WTC11 (cell line): ENCODE results near the gene CELSR2. TPM values are rescaled to one million over a fixed set of nuclear protein-coding genes. Genes with fewer than 3 reads are reported as not detected.

ENCODE experiments used
- ATAC-seq: fragments of 200-7000 bp; cut with Tn5 transposase; 2 replicates; pipeline ENCODE4 v1.10.0; 2021; ENCODE audit warnings: mild to moderate bottlenecking, moderate library complexity
- CTCF ChIA-PET: fragments of 300-600 bp; sonication (Branson Sonifier 250); formaldehyde crosslinking; loops from one replicate; lab custom pipeline; 2021; ENCODE audit warnings: antibody characterized with exemption; lab: Charles Lee
- POLR2A ChIA-PET: fragments of 350-600 bp; sonication (Branson Sonifier 250); formaldehyde crosslinking; loops from one replicate; lab custom pipeline; 2021; ENCODE audit warnings: antibody characterized with exemption; lab: Charles Lee
- DNase-seq: peaks from one replicate; pipeline ENCODE4 v3.0.0; 2021; ENCODE audit warnings: low spot score
- H3K27ac Mint-ChIP-seq: 2 replicates; pipeline ENCODE4 v1.8.0; 2021; ENCODE audit warnings: mixed read lengths
- H3K27me3 Mint-ChIP-seq: 2 replicates; pipeline ENCODE4 v1.8.0; 2021; ENCODE audit warnings: low read depth, mild to moderate bottlenecking, moderate library complexity, mixed read lengths
- H3K36me3 Mint-ChIP-seq: 2 replicates; pipeline ENCODE4 v1.8.0; 2021; ENCODE audit warnings: mixed read lengths
- H3K4me1 Mint-ChIP-seq: 2 replicates; pipeline ENCODE4 v1.8.0; 2022; ENCODE audit warnings: mixed read lengths
- H3K4me3 Mint-ChIP-seq: 2 replicates; pipeline ENCODE4 v1.8.0; 2021; ENCODE audit warnings: mild to moderate bottlenecking, moderate library complexity, mixed read lengths
- H3K9me3 Mint-ChIP-seq: 2 replicates; pipeline ENCODE4 v1.8.0; 2021; ENCODE audit warnings: mixed read lengths
- AFF4 ChIP-seq: sonication (generic); formaldehyde crosslinking; IDR thresholded peaks from 2 replicates; pipeline ENCODE4 v1.8.1; 2023; ENCODE audit warnings: mild to moderate bottlenecking, missing genetic modification reagents, borderline replicate concordance
- CREM ChIP-seq: sonication (generic); formaldehyde crosslinking; IDR thresholded peaks from 2 replicates; pipeline ENCODE4 v1.8.1; 2022; ENCODE audit warnings: mild to moderate bottlenecking, missing genetic modification reagents, moderate library complexity
- EMX1 ChIP-seq: fragments of 250-450 bp; sonication (Bioruptor Pico); IDR thresholded peaks from 2 replicates; pipeline ENCODE4 v1.8.0; 2021; ENCODE audit warnings: mild to moderate bottlenecking
- ESRRA ChIP-seq: sonication (generic); formaldehyde crosslinking; IDR thresholded peaks from 2 replicates; pipeline ENCODE4 v1.8.1; 2022; ENCODE audit warnings: mild to moderate bottlenecking, missing genetic modification reagents, borderline replicate concordance
- FOXK1 ChIP-seq: sonication (generic); formaldehyde crosslinking; IDR thresholded peaks from 2 replicates; pipeline ENCODE4 v1.8.0; 2022; ENCODE audit warnings: mild to moderate bottlenecking, moderate library complexity, missing genetic modification reagents
- GRHL2 ChIP-seq: fragments of 250-450 bp; sonication (Bioruptor Pico); IDR thresholded peaks from 2 replicates; pipeline ENCODE4 v1.8.0; 2022; ENCODE audit warnings: mild to moderate bottlenecking, moderate library complexity; ENCODE audit not compliant: insufficient replicate concordance, severe bottlenecking
- HMGXB4 ChIP-seq: sonication (generic); formaldehyde crosslinking; IDR thresholded peaks from 2 replicates; pipeline ENCODE4 v1.8.1; 2023; ENCODE audit warnings: mild to moderate bottlenecking, moderate library complexity, missing genetic modification reagents
- IRF1 ChIP-seq: sonication (generic); formaldehyde crosslinking; IDR thresholded peaks from 2 replicates; pipeline ENCODE4 v1.8.0; 2023; ENCODE audit warnings: missing genetic modification reagents
- IRF2 ChIP-seq: sonication (generic); formaldehyde crosslinking; IDR thresholded peaks from 2 replicates; pipeline ENCODE4 v1.8.0; 2022; ENCODE audit warnings: low read depth, missing genetic modification reagents, borderline replicate concordance
- MLX ChIP-seq: sonication (generic); formaldehyde crosslinking; IDR thresholded peaks from 2 replicates; pipeline ENCODE4 v1.8.1; 2023; ENCODE audit warnings: mild to moderate bottlenecking, missing genetic modification reagents, moderate library complexity
- NFATC4 ChIP-seq: fragments of 250-450 bp; sonication (Bioruptor Pico); IDR thresholded peaks from 2 replicates; pipeline ENCODE4 v1.9.0; 2021; ENCODE audit warnings: mild to moderate bottlenecking
- NR1H2 ChIP-seq: sonication (generic); formaldehyde crosslinking; IDR thresholded peaks from 2 replicates; pipeline ENCODE4 v1.9.0; 2021; ENCODE audit warnings: mild to moderate bottlenecking, moderate library complexity, missing genetic modification reagents
- OVOL2 ChIP-seq: fragments of 250-450 bp; sonication (Bioruptor Pico); IDR thresholded peaks from 2 replicates; pipeline ENCODE4 v1.9.0; 2021; ENCODE audit warnings: mild to moderate bottlenecking, borderline replicate concordance
- RORB ChIP-seq: fragments of 250-450 bp; sonication (Bioruptor Pico); IDR thresholded peaks from 2 replicates; pipeline ENCODE4 v1.9.0; 2021; ENCODE audit warnings: mild to moderate bottlenecking
- TEAD1 ChIP-seq: sonication (generic); formaldehyde crosslinking; IDR thresholded peaks from 2 replicates; pipeline ENCODE4 v1.8.0; 2022; ENCODE audit warnings: mild to moderate bottlenecking, missing genetic modification reagents
- TP53 ChIP-seq: sonication (generic); formaldehyde crosslinking; IDR thresholded peaks from 2 replicates; pipeline ENCODE4 v1.8.1; 2023; ENCODE audit warnings: mild to moderate bottlenecking, missing genetic modification reagents
- ZMAT4 ChIP-seq: fragments of 250-450 bp; sonication (Bioruptor Pico); IDR thresholded peaks from 2 replicates; pipeline ENCODE4 v1.9.0; 2021; ENCODE audit warnings: mild to moderate bottlenecking
- ZNF138 ChIP-seq: sonication (generic); formaldehyde crosslinking; conservative IDR thresholded peaks from 2 replicates; pipeline ENCODE4 v1.8.1; 2022; ENCODE audit warnings: mild to moderate bottlenecking, moderate library complexity, missing genetic modification reagents
- ZNF281 ChIP-seq: sonication (generic); formaldehyde crosslinking; IDR thresholded peaks from 2 replicates; pipeline ENCODE4 v1.8.0; 2023; ENCODE audit warnings: mild to moderate bottlenecking, missing genetic modification reagents
- ZNF396 ChIP-seq: fragments of 250-450 bp; sonication (Bioruptor Pico); IDR thresholded peaks from 2 replicates; pipeline ENCODE4 v1.8.0; 2021; ENCODE audit warnings: mild to moderate bottlenecking, moderate library complexity, borderline replicate concordance
- ZNF423 ChIP-seq: fragments of 250-450 bp; sonication (Bioruptor Pico); IDR thresholded peaks from 2 replicates; pipeline ENCODE4 v2.1.2; 2022; ENCODE audit warnings: mild to moderate bottlenecking, moderate library complexity
- total RNA-seq: library from RNA; stranded (reverse); gene quantifications from 3 replicates; pipeline ENCODE4 v1.2.3, GENCODE V29; 2021

Gene CELSR2
- total RNA-seq, 1 experiment from 2014 or later = 31.3 TPM

- Mint-ChIP-seq H3K9me3 (no peaks in the 10 kb centered on the region), H3K27me3 (no peaks in the 10 kb centered on the region), H3K36me3 (peaks cover 36% of the 10 kb centered on the region), H3K4me3 (no peak overlapping the region), H3K4me1 (peaks cover 54% of the 10 kb centered on the region), H3K27ac (peak overlapping the region; percentile 64)
- ChIA-PET POLR2A (interaction anchor here (1.2 to 3.6 kb wide), 5 partner anchors 8 to 51 kb away, joined by 3 to 31 read pairs (median 14); partner anchors contain the start of genes CELSR2 and SARS1), CTCF (interaction anchor here (0.5 to 5.2 kb wide), 19 partner anchors 8 to 295 kb away, joined by 3 to 109 read pairs (median 18); partner anchors contain the start of genes CELSR2, PSRC1, SARS1 and SORT1)
- ATAC-seq = no peak
- no peak for DNase-seq
- TF ChIP-seq ESRRA (CRISPR knock-in tag) (no peak), CREM (CRISPR knock-in tag) (no peak), OVOL2 (no peak), MLX (CRISPR knock-in tag) (no peak), TP53 (CRISPR knock-in tag) (no peak), ZNF281 (CRISPR knock-in tag) (no peak)
Measured at GRCh38 chr1:109238382-109238781, 11.0 kb upstream of the CELSR2 start.

GRCh38 chr1:109239047-109239408 lies 10.3 kb upstream of the CELSR2 start:
- Mint-ChIP-seq H3K27ac (peak overlapping the region; percentile 64), H3K27me3 (no peaks in the 10 kb centered on the region), H3K4me1 (peaks cover 54% of the 10 kb centered on the region), H3K36me3 (peaks cover 36% of the 10 kb centered on the region), H3K4me3 (no peak overlapping the region), H3K9me3 (no peaks in the 10 kb centered on the region)
- peak; percentile 13 for ATAC-seq
- TF ChIP-seq ZNF396 (no peak), TEAD1 (CRISPR knock-in tag) (0 out of 2 replicates have a peak, but pooled peaks have one; percentile 11)
- ChIA-PET POLR2A (interaction anchor here (0.6 to 3.6 kb wide), 13 partner anchors 8 to 159 kb away, joined by 3 to 31 read pairs (median 3); partner anchors contain the start of genes CELSR2, PSRC1, SARS1 and SORT1), CTCF (interaction anchor here (0.5 to 5.2 kb wide), 37 partner anchors 8 to 294 kb away, joined by 3 to 109 read pairs (median 5); partner anchors contain the start of genes ATXN7L2, CELSR2, ELAPOR1 and MYBPHL)
- DNase-seq = no peak

GRCh38 chr1:109239409-109240068 lies 9.8 kb upstream of the CELSR2 start:
- H3K27ac Mint-ChIP-seq = peak overlapping the region; percentile 92
- ChIA-PET POLR2A (interaction anchor here (0.6 to 3.6 kb wide), 12 partner anchors 8 to 159 kb away, joined by 3 to 31 read pairs (median 4); partner anchors contain the start of genes CELSR2, PSRC1, SARS1 and SORT1), CTCF (interaction anchor here (0.5 to 5.2 kb wide), 39 partner anchors 9 to 294 kb away, joined by 3 to 109 read pairs (median 5); partner anchors contain the start of genes ATXN7L2, CELSR2, ELAPOR1 and MYBPHL)
- DNase-seq (peak; percentile 76), ATAC-seq (peak; percentile 86)
- H3K27me3 Mint-ChIP-seq = no peaks in the 10 kb centered on the region
- peak overlapping the region; percentile 22; the same call in 1 of the 2 replicates for H3K4me3 Mint-ChIP-seq
- H3K36me3 Mint-ChIP-seq = peaks cover 33% of the 10 kb centered on the region
- no peaks in the 10 kb centered on the region for H3K9me3 Mint-ChIP-seq
- peaks cover 54% of the 10 kb centered on the region for H3K4me1 Mint-ChIP-seq
- TF ChIP-seq NFATC4 (CRISPR knock-in tag) = 0 out of 2 replicates have a peak, but pooled peaks have one; percentile 32
- no peak for TF ChIP-seq CREM (CRISPR knock-in tag)
- no peak for TF ChIP-seq NR1H2 (CRISPR knock-in tag)
- no peak for TF ChIP-seq ZNF138 (CRISPR knock-in tag)
- TF ChIP-seq ZMAT4 (CRISPR knock-in tag) = no peak
- TF ChIP-seq FOXK1 (CRISPR knock-in tag) = no peak
- TF ChIP-seq AFF4 (CRISPR knock-in tag) = no peak
- peak; percentile 52; the same call in 1 of the 2 replicates for TF ChIP-seq ZNF423 (CRISPR knock-in tag)
- no peak for TF ChIP-seq EMX1 (CRISPR knock-in tag)
- no peak for TF ChIP-seq HMGXB4
- TF ChIP-seq RORB (CRISPR knock-in tag) = no peak
- no peak for TF ChIP-seq IRF2 (CRISPR knock-in tag)
- TF ChIP-seq GRHL2 = no peak
- no peak for TF ChIP-seq IRF1 (CRISPR knock-in tag)
